Nephron progenitor cell (in vitro differentiated cells): ENCODE data around the gene TXNRD3.
A peak's percentile ranks its signal among the peaks of the same experiment; 100 is the strongest.

ENCODE experiments used
- DNase-seq: peaks from one replicate; pipeline ENCODE4 v3.0.0; 2021
- H3K27ac Mint-ChIP-seq: 2 replicates; pipeline ENCODE4 v1.8.0; 2021; ENCODE audit warnings: mild to moderate bottlenecking, moderate library complexity, mixed read lengths
- H3K27me3 Mint-ChIP-seq: 2 replicates; pipeline ENCODE4 v1.8.0; 2021; ENCODE audit warnings: mild to moderate bottlenecking, low read depth, mixed read lengths; ENCODE audit not compliant: poor library complexity
- H3K36me3 Mint-ChIP-seq: 2 replicates; pipeline ENCODE4 v1.8.0; 2021; ENCODE audit warnings: low read depth, mixed read lengths
- H3K4me1 Mint-ChIP-seq: 2 replicates; pipeline ENCODE4 v1.8.0; 2021; ENCODE audit warnings: mixed read lengths
- H3K4me3 Mint-ChIP-seq: 2 replicates; pipeline ENCODE4 v1.8.0; 2021; ENCODE audit warnings: mild to moderate bottlenecking, moderate library complexity, mixed read lengths
- H3K9me3 Mint-ChIP-seq: 2 replicates; pipeline ENCODE4 v1.8.0; 2021; ENCODE audit warnings: mild to moderate bottlenecking, moderate library complexity, mixed read lengths
- TF ChIP-seq, protein P1 (sequence below): fragments of 200-600 bp; sonication (generic); IDR thresholded peaks from 2 replicates; pipeline ENCODE4 v1.5.0; 2021; ENCODE audit warnings: antibody characterized with exemption

Gene TXNRD3

GRCh38 chr3:126682009-126682408, 27.1 kb upstream of the TXNRD3 start:
- no peaks in the 10 kb centered on the region for H3K36me3 Mint-ChIP-seq
- H3K27ac Mint-ChIP-seq, result no peak overlapping the region
- DNase-seq, result no peak
- H3K9me3 Mint-ChIP-seq, result no peaks in the 10 kb centered on the region
- no peak overlapping the region for H3K4me3 Mint-ChIP-seq
- peaks cover 51% of the 10 kb centered on the region for H3K27me3 Mint-ChIP-seq
- H3K4me1 Mint-ChIP-seq, result peaks cover 36% of the 10 kb centered on the region
- TF ChIP-seq, protein P1, sequence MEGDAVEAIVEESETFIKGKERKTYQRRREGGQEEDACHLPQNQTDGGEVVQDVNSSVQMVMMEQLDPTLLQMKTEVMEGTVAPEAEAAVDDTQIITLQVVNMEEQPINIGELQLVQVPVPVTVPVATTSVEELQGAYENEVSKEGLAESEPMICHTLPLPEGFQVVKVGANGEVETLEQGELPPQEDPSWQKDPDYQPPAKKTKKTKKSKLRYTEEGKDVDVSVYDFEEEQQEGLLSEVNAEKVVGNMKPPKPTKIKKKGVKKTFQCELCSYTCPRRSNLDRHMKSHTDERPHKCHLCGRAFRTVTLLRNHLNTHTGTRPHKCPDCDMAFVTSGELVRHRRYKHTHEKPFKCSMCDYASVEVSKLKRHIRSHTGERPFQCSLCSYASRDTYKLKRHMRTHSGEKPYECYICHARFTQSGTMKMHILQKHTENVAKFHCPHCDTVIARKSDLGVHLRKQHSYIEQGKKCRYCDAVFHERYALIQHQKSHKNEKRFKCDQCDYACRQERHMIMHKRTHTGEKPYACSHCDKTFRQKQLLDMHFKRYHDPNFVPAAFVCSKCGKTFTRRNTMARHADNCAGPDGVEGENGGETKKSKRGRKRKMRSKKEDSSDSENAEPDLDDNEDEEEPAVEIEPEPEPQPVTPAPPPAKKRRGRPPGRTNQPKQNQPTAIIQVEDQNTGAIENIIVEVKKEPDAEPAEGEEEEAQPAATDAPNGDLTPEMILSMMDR, result no peak

DNA sequence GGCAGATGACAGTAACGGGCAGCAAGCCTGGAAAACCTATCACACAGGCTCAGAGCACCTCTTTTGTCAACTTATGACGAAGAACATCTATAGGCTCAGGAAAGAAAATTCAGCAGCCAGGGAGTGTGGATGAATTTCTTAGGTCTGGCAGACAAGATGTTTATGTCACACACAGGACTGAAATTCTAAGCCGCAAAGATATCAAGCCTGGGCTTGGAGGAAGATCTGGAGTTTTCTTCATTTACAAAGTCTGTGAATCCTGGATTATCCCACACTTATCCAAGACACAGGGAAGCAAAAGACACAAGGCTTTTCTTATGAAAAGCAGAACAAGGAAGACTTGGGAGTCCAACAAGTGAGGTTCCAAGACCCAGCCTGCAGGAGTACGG, 25.7 kb upstream of the TXNRD3 start:
- H3K27me3 Mint-ChIP-seq, result peaks cover 63% of the 10 kb centered on the region
- TF ChIP-seq, protein P1, result no peak
- H3K4me1 Mint-ChIP-seq, result peaks cover 33% of the 10 kb centered on the region
- no peaks in the 10 kb centered on the region for H3K36me3 Mint-ChIP-seq
- no peak for DNase-seq
- no peaks in the 10 kb centered on the region for H3K9me3 Mint-ChIP-seq
- H3K27ac Mint-ChIP-seq, result no peak overlapping the region
- no peak overlapping the region for H3K4me3 Mint-ChIP-seq

DNA sequence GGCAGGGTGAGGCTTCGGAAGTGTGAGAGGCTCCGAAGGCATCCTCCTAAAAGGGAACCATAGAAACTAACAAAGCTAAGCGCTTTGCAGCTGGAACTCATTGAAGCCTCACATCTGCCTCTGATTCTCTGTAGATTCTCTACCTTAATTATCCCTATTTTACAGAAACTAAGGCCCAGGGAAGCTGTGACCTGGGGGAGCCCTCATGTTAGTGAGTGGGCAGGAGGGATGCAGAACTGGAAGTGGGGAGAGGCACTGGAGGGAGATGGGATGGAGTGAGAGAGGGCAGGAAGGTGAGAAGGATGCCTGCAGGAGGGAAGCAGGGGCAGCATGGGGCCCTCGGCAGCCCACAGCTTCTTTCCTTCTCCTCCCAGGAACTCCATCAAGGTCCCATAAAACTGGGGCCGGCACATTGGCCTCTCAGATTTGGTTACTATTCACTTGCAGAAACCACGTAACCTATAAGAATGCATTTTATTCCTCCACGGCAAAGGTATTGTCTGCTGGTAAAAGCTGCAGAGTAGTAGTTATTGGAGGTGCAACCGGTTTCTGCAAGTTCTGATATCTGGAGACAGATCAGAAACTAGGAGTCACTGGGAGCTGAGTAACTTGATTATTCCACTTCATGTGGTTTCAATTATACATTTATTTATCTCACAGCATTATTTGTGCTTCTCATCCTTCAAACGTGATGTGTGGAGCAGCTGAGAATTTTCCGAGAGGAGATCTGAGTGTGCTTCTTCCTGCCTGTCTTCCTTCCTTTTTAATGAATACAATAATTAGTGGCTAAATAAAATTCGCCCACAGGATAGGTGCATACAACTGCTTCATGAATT, 25.1 kb upstream of the TXNRD3 start:
- TF ChIP-seq, protein P1, result no peak
- H3K9me3 Mint-ChIP-seq, result no peaks in the 10 kb centered on the region
- no peak overlapping the region for H3K27ac Mint-ChIP-seq
- DNase-seq, result no peak
- H3K27me3 Mint-ChIP-seq, result peaks cover 68% of the 10 kb centered on the region
- H3K4me3 Mint-ChIP-seq, result no peak overlapping the region
- H3K4me1 Mint-ChIP-seq, result peaks cover 28% of the 10 kb centered on the region
- H3K36me3 Mint-ChIP-seq, result no peaks in the 10 kb centered on the region

- Mint-ChIP-seq H3K4me1 (peaks cover 24% of the 10 kb centered on the region), H3K9me3 (peaks cover 7% of the 10 kb centered on the region), H3K36me3 (no peaks in the 10 kb centered on the region), H3K4me3 (no peak overlapping the region), H3K27me3 (peaks cover 71% of the 10 kb centered on the region), H3K27ac (no peak overlapping the region)
- DNase-seq, result peak; percentile 97
- TF ChIP-seq, protein P1, result peak; percentile 96
These were observed 24.4 kb upstream of the TXNRD3 start for GRCh38 chr3:126679318-126679751.

DNA sequence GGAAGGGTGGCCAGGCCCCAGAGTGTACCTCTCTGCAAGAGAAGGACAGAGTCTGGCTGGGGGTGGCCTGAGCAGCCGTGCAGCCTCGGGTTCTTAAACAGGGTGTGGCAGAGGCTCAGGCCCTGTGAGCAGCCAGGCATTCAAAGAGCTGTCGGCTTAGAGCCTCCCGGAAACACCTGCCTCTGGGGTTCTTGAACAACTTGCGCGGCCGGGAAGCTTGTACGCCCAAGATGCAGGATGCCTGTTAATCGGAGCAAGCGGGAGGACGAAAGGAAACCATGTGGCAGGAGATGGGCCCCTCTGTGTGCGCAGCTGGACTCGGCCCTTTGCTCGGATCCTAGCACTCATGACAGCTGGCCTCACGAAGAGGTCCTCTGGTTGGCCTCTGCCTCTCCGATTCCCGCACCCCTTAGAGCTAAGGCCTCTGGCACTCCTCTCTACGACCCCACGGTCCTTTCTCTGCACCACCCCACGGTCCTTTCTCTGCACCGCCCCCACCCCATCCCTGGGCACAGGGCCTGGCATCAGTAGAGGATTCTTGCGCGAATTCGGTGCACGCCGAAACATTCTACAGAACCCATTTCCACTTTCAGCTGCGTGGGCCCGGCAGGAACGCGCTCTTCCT, 23.9 kb upstream of the TXNRD3 start:
- no peaks in the 10 kb centered on the region for H3K36me3 Mint-ChIP-seq
- peaks cover 12% of the 10 kb centered on the region for H3K9me3 Mint-ChIP-seq
- H3K27ac Mint-ChIP-seq, result no peak overlapping the region
- peaks cover 21% of the 10 kb centered on the region for H3K4me1 Mint-ChIP-seq
- TF ChIP-seq, protein P1, result no peak
- no peak overlapping the region for H3K4me3 Mint-ChIP-seq
- H3K27me3 Mint-ChIP-seq, result peaks cover 71% of the 10 kb centered on the region
- DNase-seq, result no peak
